Stomach smooth muscle (tissue), 2 donors: ENCODE results near the gene TDRD6.
A peak's percentile ranks its signal among the peaks of the same experiment; 100 is the strongest.

Source experiments
- H3K27ac ChIP-seq: one replicate; pipeline ENCODE4 v1.7.0; 2013; ENCODE audit warnings: mild to moderate bottlenecking, low read length, inconsistent platforms
- H3K27me3 ChIP-seq, 2 donors: one replicate each; pipeline ENCODE4 v1.7.0; 2013; ENCODE audit warnings: low read length in 2 of 2; ENCODE audit not compliant: insufficient read depth in 2 of 2, control insufficient read depth in 1 of 2
- H3K36me3 ChIP-seq, 2 donors: one replicate each; pipeline ENCODE4 v1.7.0; 2013; ENCODE audit warnings: low read length in 2 of 2; ENCODE audit not compliant: control insufficient read depth in 2 of 2, insufficient read depth in 2 of 2
- H3K4me1 ChIP-seq: one replicate; pipeline ENCODE4 v1.7.0; 2013; ENCODE audit warnings: low read length; ENCODE audit not compliant: control insufficient read depth, insufficient read depth
- H3K4me3 ChIP-seq, 2 donors: one replicate each; pipeline ENCODE4 v1.7.0; 2013; ENCODE audit warnings: low read length in 2 of 2
- H3K9ac ChIP-seq, 2 donors: one replicate each; pipeline ENCODE4 v1.7.0; 2013; ENCODE audit warnings: low read length in 2 of 2, mild to moderate bottlenecking in 1 of 2
- H3K9me3 ChIP-seq, 2 donors: one replicate each; pipeline ENCODE4 v1.7.0; 2013; ENCODE audit warnings: low read length in 2 of 2; ENCODE audit not compliant: control insufficient read depth in 2 of 2
- donor health status: healthy.
- donor health status: Pancreatic carcinoma.

Gene TDRD6

DNA sequence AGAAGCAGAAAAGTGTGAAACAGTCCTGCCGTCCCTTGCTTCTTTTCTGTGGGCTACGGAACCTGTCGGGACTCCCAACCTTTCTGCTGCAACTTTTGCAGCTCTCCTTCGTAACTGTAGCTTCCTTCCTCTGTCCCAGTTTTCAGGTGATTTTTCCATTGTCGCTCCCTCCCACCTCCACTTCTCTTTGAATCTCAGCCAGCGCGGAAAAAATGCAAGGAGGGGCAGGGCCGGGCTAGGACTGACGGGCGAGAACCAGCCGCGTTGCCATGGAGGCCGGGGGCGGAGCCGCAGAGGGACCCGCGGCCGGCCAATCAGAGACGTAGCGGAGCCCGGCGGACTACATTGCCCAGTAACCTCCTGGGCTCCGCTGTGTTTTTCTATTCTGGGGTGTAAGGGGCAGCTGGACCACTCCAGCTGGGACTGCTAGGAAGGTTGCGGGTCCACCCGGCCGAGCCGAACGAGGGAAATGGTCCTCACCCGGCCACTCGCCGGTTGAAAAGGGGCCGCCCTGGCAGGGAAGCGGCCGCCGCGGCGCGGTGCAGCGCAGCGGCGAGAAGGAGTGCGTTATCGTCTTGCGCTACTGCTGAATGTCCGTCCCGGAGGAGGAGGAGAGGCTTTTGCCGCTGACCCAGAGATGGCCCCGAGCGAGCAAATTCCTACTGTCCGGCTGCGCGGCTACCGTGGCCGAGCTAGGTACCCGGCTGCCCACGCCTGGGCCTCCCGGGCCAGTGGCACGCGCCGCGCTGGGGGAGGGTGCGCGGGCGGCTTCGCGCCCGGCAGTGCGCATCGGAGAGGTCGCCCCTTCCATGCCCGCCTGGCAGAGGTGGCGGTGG is 34.9 kb upstream of the TDRD6 start, which contains the start of the genes CYP39A1 and SLC25A27:
Gene CYP39A1, minus strand, starts transcription at position 216 of the 836 bp plus-strand sequence. CDS start 236 bp downstream, outside the sequence.
Gene SLC25A27, plus strand, starts transcription at position 373 of the 836 bp plus-strand sequence. Its CDS starts 218 bp downstream, at position 591.
- H3K4me3 ChIP-seq: peak within 1 kb of the TSS; percentile 94 to 99
- H3K36me3 ChIP-seq: no peaks in the 10 kb centered on the region
- H3K27ac ChIP-seq: peak within 1 kb of the TSS; percentile 68
- no peaks in the 10 kb centered on the region for H3K27me3 ChIP-seq
- no peaks in the 10 kb centered on the region for H3K9me3 ChIP-seq
- peak within 1 kb of the TSS; percentile 85 to 88 for H3K9ac ChIP-seq
- H3K4me1 ChIP-seq: no peaks in the 10 kb centered on the region

GRCh38 chr6:46653439-46654195 is 34.1 kb upstream of the TDRD6 start:
- Histone ChIP-seq H3K4me1 (no peaks in the 10 kb centered on the region), H3K27me3 (no peaks in the 10 kb centered on the region), H3K27ac (peak overlapping the region; percentile 68), H3K36me3 (peaks cover 0 to 3% of the 10 kb centered on the region in 2 donors), H3K9ac (peak overlapping the region; percentile 85 to 88), H3K4me3 (peak overlapping the region; percentile 94 to 99), H3K9me3 (no peaks in the 10 kb centered on the region)

- Histone ChIP-seq H3K27me3 (no peaks in the 10 kb centered on the region), H3K27ac (no peak overlapping the region), H3K4me3 (no peak overlapping the region), H3K36me3 (peaks cover 0 to 6% of the 10 kb centered on the region in 2 donors), H3K9ac (no peak overlapping the region), H3K4me1 (no peaks in the 10 kb centered on the region), H3K9me3 (no peaks in the 10 kb centered on the region)
Measured at GRCh38 chr6:46655803-46656202, 31.9 kb upstream of the TDRD6 start.

- H3K4me1 ChIP-seq: no peaks in the 10 kb centered on the region
- no peak overlapping the region for H3K9ac ChIP-seq
- H3K9me3 ChIP-seq: no peaks in the 10 kb centered on the region
- no peak overlapping the region for H3K27ac ChIP-seq
- H3K36me3 ChIP-seq: peaks cover under 1 to 10% of the 10 kb centered on the region in 2 donors
- H3K4me3 ChIP-seq: no peak overlapping the region
- H3K27me3 ChIP-seq: no peaks in the 10 kb centered on the region
Measured at GRCh38 chr6:46657642-46658041, 30.0 kb upstream of the TDRD6 start.

DNA sequence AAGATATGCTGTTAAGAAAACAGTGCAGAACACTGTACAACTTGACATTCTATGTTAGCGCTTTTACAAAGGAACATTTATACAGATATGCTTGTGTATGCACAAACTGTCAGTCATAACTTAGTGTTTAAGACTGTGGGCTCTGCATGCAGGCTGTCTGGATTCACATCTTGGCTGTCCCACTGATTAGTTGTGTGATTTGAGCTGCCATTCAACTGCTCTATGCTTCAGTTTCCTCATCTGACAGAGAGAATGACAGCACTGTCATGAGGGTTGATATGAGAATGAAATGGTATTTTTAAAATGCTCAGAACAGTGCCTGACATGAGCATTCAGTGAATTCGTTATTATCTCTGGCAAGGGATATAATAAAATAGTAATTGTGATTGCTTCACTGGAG is 26.2 kb upstream of the TDRD6 start:
- H3K9me3 ChIP-seq: no peaks in the 10 kb centered on the region
- H3K4me1 ChIP-seq: no peaks in the 10 kb centered on the region
- H3K36me3 ChIP-seq: peaks cover 4 to 15% of the 10 kb centered on the region in 2 donors
- H3K27ac ChIP-seq: no peak overlapping the region
- no peaks in the 10 kb centered on the region for H3K27me3 ChIP-seq
- H3K4me3 ChIP-seq: no peak overlapping the region
- no peak overlapping the region for H3K9ac ChIP-seq

- no peak overlapping the region for H3K27ac ChIP-seq
- no peak overlapping the region for H3K9ac ChIP-seq
- no peaks in the 10 kb centered on the region for H3K4me1 ChIP-seq
- H3K4me3 ChIP-seq: no peak overlapping the region
- peaks cover 11 to 15% of the 10 kb centered on the region in 2 donors for H3K36me3 ChIP-seq
- H3K9me3 ChIP-seq: no peaks in the 10 kb centered on the region
- no peaks in the 10 kb centered on the region for H3K27me3 ChIP-seq
Measured at GRCh38 chr6:46667377-46667776, 20.3 kb upstream of the TDRD6 start.

DNA sequence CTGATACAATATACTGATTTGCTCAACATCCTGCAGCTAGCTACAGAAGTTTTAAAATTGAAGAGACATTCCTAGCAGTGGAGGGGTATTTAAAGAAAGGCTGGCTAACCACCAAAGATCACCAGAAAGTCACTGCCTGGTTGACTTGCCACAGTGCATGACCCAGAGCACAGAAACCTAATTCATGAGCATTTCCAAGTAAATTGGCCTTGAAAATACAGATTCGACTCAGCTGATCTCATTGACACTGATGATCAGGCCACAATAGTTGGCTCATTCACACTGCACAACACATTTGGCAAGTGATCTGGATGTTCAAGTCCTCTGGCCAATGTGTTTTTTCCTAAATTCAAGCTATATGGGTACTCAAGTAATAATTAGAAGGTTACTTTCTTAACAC is 13.3 kb upstream of the TDRD6 start:
- Histone ChIP-seq H3K36me3 (peaks cover 14% of the 10 kb centered on the region in 2 donors), H3K4me1 (no peaks in the 10 kb centered on the region)

GRCh38 chr6:46676604-46677313 is 10.9 kb upstream of the TDRD6 start:
- Histone ChIP-seq H3K9me3 (no peaks in the 10 kb centered on the region), H3K27me3 (no peaks in the 10 kb centered on the region), H3K4me1 (no peaks in the 10 kb centered on the region), H3K36me3 (peaks cover 11 to 12% of the 10 kb centered on the region in 2 donors), H3K9ac (no peak overlapping the region), H3K4me3 (no peak overlapping the region), H3K27ac (no peak overlapping the region)

More for the DNA sequence above, 13.3 kb upstream of the TDRD6 start:
- Histone ChIP-seq H3K9ac (no peak overlapping the region), H3K9me3 (no peaks in the 10 kb centered on the region), H3K4me3 (no peak overlapping the region), H3K27me3 (no peaks in the 10 kb centered on the region), H3K27ac (no peak overlapping the region)

- Histone ChIP-seq H3K27me3 (no peaks in the 10 kb centered on the region), H3K36me3 (peaks cover 11 to 12% of the 10 kb centered on the region in 2 donors), H3K9ac (no peak overlapping the region), H3K27ac (no peak overlapping the region), H3K4me3 (no peak overlapping the region), H3K9me3 (no peaks in the 10 kb centered on the region), H3K4me1 (no peaks in the 10 kb centered on the region)
Measured at GRCh38 chr6:46677314-46677654, 10.4 kb upstream of the TDRD6 start.

DNA sequence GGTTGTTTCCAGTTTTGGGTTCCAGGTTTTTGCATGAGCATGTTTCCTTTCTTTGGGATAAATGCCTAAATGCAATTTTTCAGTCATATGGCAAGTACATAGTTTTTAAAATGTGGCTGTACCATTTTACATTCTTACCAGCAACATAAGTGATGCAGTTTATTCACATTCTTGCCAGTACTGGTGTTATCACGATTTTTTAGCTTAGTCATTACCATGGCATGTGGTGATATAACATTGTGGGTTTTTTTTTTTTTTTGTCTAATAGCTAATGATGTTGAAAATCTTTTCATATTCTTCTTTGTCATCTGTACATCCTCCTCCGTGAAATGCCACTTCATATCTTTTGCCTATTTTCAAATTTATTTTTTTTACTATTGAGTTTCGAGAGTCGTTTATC is 2.9 kb upstream of the TDRD6 start:
- Histone ChIP-seq H3K9me3 (no peaks in the 10 kb centered on the region), H3K27me3 (no peaks in the 10 kb centered on the region), H3K27ac (no peak overlapping the region), H3K9ac (no peak overlapping the region), H3K4me3 (no peak overlapping the region), H3K4me1 (no peaks in the 10 kb centered on the region), H3K36me3 (no peaks in the 10 kb centered on the region)
